Neural cell (in vitro differentiated cells): ENCODE results near the gene MDGA2. TPM values are rescaled to one million over a fixed set of nuclear protein-coding genes. Genes with fewer than 3 reads are reported as not detected.
A peak's percentile ranks its signal among the peaks of the same experiment; 100 is the strongest.

Experiments
- H2AFZ ChIP-seq: fragments of 200-600, 300-800 bp; sonication (generic), shearing (Covaris generic); 2 replicates; pipeline ENCODE4 v1.6.0; 2014; ENCODE audit warnings: low read depth, mild to moderate bottlenecking, antibody characterized with exemption, low read length, moderate library complexity
- H3F3A ChIP-seq: fragments of 200-600 bp; shearing (Covaris generic); 2 replicates; pipeline ENCODE4 v1.6.1; 2016; ENCODE audit warnings: mild to moderate bottlenecking, moderate library complexity, mixed read lengths, antibody characterized with exemption, low read length; ENCODE audit not compliant: insufficient read depth, poor library complexity, severe bottlenecking
- H3K27ac ChIP-seq: fragments of 200-600, 300-800 bp; sonication (generic), shearing (Covaris generic); 2 replicates; pipeline ENCODE4 v1.5.1; 2014; ENCODE audit warnings: mild to moderate bottlenecking, low read length, moderate library complexity
- H3K27me3 ChIP-seq: fragments of 300-800, 200-600 bp; sonication (generic), shearing (Covaris generic); 2 replicates; pipeline ENCODE4 v1.6.0; 2014; ENCODE audit warnings: mild to moderate bottlenecking, low read depth, low read length, moderate library complexity; ENCODE audit not compliant: insufficient read depth
- H3K36me3 ChIP-seq: fragments of 300-800, 200-600 bp; sonication (generic), shearing (Covaris generic); 2 replicates; pipeline ENCODE4 v1.5.1; 2014; ENCODE audit warnings: mild to moderate bottlenecking, antibody characterized with exemption, low read length, moderate library complexity; ENCODE audit not compliant: insufficient read depth
- H3K4me2 ChIP-seq: fragments of 300-800, 200-600 bp; sonication (generic), shearing (Covaris generic); 2 replicates; pipeline ENCODE4 v1.6.0; 2014; ENCODE audit warnings: mild to moderate bottlenecking, low read length
- H3K4me3 ChIP-seq: fragments of 300-800, 200-600 bp; sonication (generic), shearing (Covaris generic); 2 replicates; pipeline ENCODE4 v1.5.1; 2014; ENCODE audit warnings: mild to moderate bottlenecking, low read length, moderate library complexity
- H3K79me2 ChIP-seq: fragments of 200-600 bp; shearing (Covaris generic); replicated peaks from 2 replicates; pipeline ENCODE4 v1.6.0; 2014; ENCODE audit warnings: mild to moderate bottlenecking, low read length, moderate library complexity; ENCODE audit not compliant: insufficient read depth
- H3K9ac ChIP-seq: fragments of 300-800, 200-600 bp; sonication (generic), shearing (Covaris generic); 2 replicates; pipeline ENCODE4 v1.6.1; 2016; ENCODE audit warnings: mild to moderate bottlenecking, low read length, mixed read lengths
- H3K9me2 ChIP-seq: fragments of 200-600 bp; shearing (Covaris generic); 2 replicates; pipeline ENCODE4 v1.6.1; 2016; ENCODE audit warnings: mild to moderate bottlenecking, low read length, mixed read lengths; ENCODE audit not compliant: insufficient read depth
- H3K9me3 ChIP-seq: fragments of 200-600, 300-800 bp; sonication (generic), shearing (Covaris generic); 2 replicates; pipeline ENCODE4 v1.6.1; 2016; ENCODE audit warnings: mild to moderate bottlenecking, mixed run types, low read length, moderate library complexity, mixed read lengths
- H4K20me1 ChIP-seq: fragments of 200-600 bp; shearing (Covaris generic); 2 replicates; pipeline ENCODE4 v1.6.1; 2016; ENCODE audit warnings: mild to moderate bottlenecking, mixed run types; ENCODE audit not compliant: insufficient read depth
- EP300 ChIP-seq: fragments of 450-650 bp; conservative IDR thresholded peaks from 2 replicates; pipeline ENCODE4 v1.6.1; 2014; ENCODE audit warnings: antibody characterized with exemption, mild to moderate bottlenecking, moderate library complexity; ENCODE audit not compliant: poor library complexity, severe bottlenecking
- EZH2 ChIP-seq: fragments of 200-600, 300-800 bp; shearing (Covaris generic), sonication (generic); IDR thresholded peaks from 2 replicates; pipeline ENCODE4 v1.6.1; 2014; ENCODE audit warnings: antibody characterized with exemption, low read length, borderline replicate concordance, mild to moderate bottlenecking; ENCODE audit not compliant: insufficient read depth, poor library complexity, severe bottlenecking
- POLR2AphosphoS5 ChIP-seq: IDR thresholded peaks from 2 replicates; pipeline ENCODE4 v1.6.1; 2012
- RAD21 ChIP-seq: fragments of 450-650 bp; conservative IDR thresholded peaks from 2 replicates; pipeline ENCODE4 v1.6.1; 2014; ENCODE audit warnings: antibody characterized with exemption, mild to moderate bottlenecking, moderate library complexity
- SMC3 ChIP-seq: fragments of 450-650 bp; conservative IDR thresholded peaks from 2 replicates; pipeline ENCODE4 v1.6.1; 2014; ENCODE audit warnings: antibody characterized with exemption, mild to moderate bottlenecking, moderate library complexity; ENCODE audit not compliant: poor library complexity
- TAF1 ChIP-seq: IDR thresholded peaks from 2 replicates; pipeline ENCODE4 v1.6.1; 2012; ENCODE audit warnings: low read depth
- polyA plus RNA-seq: library from polyadenylated mRNA; depleted of rRNA; stranded (reverse); fragments of >200 nt; gene quantifications from 2 replicates; pipeline ENCODE4 v1.2.3, GENCODE V29; 2014
- TF ChIP-seq, protein P1 (sequence below): fragments of 450-650 bp; IDR thresholded peaks from 2 replicates; pipeline ENCODE4 v1.5.1; 2014; ENCODE audit warnings: antibody characterized with exemption, mild to moderate bottlenecking, moderate library complexity; ENCODE audit not compliant: poor library complexity, severe bottlenecking
- TF ChIP-seq, protein P2 (sequence below): IDR thresholded peaks from 2 replicates; pipeline ENCODE4 v1.6.1; 2012; ENCODE audit warnings: borderline replicate concordance

MDGA2 gene
- polyA plus RNA-seq, 1 donor from 2014 or later = 3.8 TPM

- no peaks in the 10 kb centered on the region for H3K27me3 ChIP-seq
- H3K4me3 ChIP-seq = no peak overlapping the region
- no peaks in the 10 kb centered on the region for H3K36me3 ChIP-seq
- TF ChIP-seq, protein P1, sequence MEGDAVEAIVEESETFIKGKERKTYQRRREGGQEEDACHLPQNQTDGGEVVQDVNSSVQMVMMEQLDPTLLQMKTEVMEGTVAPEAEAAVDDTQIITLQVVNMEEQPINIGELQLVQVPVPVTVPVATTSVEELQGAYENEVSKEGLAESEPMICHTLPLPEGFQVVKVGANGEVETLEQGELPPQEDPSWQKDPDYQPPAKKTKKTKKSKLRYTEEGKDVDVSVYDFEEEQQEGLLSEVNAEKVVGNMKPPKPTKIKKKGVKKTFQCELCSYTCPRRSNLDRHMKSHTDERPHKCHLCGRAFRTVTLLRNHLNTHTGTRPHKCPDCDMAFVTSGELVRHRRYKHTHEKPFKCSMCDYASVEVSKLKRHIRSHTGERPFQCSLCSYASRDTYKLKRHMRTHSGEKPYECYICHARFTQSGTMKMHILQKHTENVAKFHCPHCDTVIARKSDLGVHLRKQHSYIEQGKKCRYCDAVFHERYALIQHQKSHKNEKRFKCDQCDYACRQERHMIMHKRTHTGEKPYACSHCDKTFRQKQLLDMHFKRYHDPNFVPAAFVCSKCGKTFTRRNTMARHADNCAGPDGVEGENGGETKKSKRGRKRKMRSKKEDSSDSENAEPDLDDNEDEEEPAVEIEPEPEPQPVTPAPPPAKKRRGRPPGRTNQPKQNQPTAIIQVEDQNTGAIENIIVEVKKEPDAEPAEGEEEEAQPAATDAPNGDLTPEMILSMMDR = no peak
- TF ChIP-seq RAD21 (no peak), EP300 (no peak), TAF1 (no peak), EZH2 (no peak), POLR2AphosphoS5 (no peak), SMC3 (no peak)
- TF ChIP-seq, protein P2, sequence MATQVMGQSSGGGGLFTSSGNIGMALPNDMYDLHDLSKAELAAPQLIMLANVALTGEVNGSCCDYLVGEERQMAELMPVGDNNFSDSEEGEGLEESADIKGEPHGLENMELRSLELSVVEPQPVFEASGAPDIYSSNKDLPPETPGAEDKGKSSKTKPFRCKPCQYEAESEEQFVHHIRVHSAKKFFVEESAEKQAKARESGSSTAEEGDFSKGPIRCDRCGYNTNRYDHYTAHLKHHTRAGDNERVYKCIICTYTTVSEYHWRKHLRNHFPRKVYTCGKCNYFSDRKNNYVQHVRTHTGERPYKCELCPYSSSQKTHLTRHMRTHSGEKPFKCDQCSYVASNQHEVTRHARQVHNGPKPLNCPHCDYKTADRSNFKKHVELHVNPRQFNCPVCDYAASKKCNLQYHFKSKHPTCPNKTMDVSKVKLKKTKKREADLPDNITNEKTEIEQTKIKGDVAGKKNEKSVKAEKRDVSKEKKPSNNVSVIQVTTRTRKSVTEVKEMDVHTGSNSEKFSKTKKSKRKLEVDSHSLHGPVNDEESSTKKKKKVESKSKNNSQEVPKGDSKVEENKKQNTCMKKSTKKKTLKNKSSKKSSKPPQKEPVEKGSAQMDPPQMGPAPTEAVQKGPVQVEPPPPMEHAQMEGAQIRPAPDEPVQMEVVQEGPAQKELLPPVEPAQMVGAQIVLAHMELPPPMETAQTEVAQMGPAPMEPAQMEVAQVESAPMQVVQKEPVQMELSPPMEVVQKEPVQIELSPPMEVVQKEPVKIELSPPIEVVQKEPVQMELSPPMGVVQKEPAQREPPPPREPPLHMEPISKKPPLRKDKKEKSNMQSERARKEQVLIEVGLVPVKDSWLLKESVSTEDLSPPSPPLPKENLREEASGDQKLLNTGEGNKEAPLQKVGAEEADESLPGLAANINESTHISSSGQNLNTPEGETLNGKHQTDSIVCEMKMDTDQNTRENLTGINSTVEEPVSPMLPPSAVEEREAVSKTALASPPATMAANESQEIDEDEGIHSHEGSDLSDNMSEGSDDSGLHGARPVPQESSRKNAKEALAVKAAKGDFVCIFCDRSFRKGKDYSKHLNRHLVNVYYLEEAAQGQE = no peak
- H3F3A ChIP-seq = no peaks in the 10 kb centered on the region
- no peak overlapping the region for H3K4me2 ChIP-seq
- H3K9me2 ChIP-seq = no peaks in the 10 kb centered on the region
- no peak overlapping the region for H3K27ac ChIP-seq
- no peak overlapping the region for H2AFZ ChIP-seq
- H3K9ac ChIP-seq = no peak overlapping the region
- H4K20me1 ChIP-seq = no peaks in the 10 kb centered on the region
- H3K9me3 ChIP-seq = no peaks in the 10 kb centered on the region
- H3K79me2 ChIP-seq = no peaks in the 10 kb centered on the region
Measured at GRCh38 chr14:47466916-47467315, 208.5 kb downstream of the MDGA2 start.

DNA sequence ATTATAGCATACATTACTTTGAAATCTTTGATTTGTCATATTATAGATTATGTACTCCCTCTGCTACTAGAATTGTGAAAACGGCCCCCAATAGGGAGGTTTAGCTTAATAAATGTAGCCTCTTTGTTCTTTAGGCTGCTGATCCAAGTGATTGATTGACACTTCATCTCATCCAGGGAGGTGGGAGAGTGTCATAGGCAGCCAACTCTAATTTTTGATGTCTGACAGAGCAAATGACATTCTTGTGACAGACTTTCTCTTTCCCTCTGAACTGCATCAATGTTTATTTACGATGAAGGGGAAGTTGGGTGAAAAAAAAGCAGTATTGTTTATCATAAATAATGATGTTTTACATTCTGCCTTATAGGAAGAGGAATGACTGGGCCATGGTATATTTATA is 221.4 kb downstream of the MDGA2 start:
- TF ChIP-seq POLR2AphosphoS5 = peak; percentile 75
- TF ChIP-seq, protein P2 = no peak
- peak; percentile 18 for TF ChIP-seq SMC3
- TF ChIP-seq EP300 = peak; percentile 96
- TF ChIP-seq, protein P1 = no peak
- Histone ChIP-seq H3K9ac (no peak overlapping the region), H3K9me2 (no peaks in the 10 kb centered on the region), H3K4me2 (no peak overlapping the region), H3F3A (no peaks in the 10 kb centered on the region), H2AFZ (no peak overlapping the region), H4K20me1 (no peaks in the 10 kb centered on the region), H3K9me3 (no peaks in the 10 kb centered on the region), H3K4me3 (no peak overlapping the region), H3K27ac (peak overlapping the region; percentile 52), H3K27me3 (no peaks in the 10 kb centered on the region), H3K79me2 (no peaks in the 10 kb centered on the region), H3K36me3 (no peaks in the 10 kb centered on the region)
